Right lobe of liver (tissue), 4 donors: ENCODE measurements around the gene UBE2M.

Source experiments
- CTCF ChIP-seq, 4 donors: fragments of 200-600 bp in 3 of 4; fragments of 450-650 bp in 1 of 4; IDR thresholded peaks; one replicate each; pipeline versions ENCODE4 v1.5.1 to v1.8.0; 2016 to 2022; ENCODE audit warnings: antibody characterized with exemption in 4 of 4, mild to moderate bottlenecking in 2 of 4
- POLR2A ChIP-seq: fragments of 450-650 bp; IDR thresholded peaks from one replicate; pipeline ENCODE4 v1.6.1; 2017; ENCODE audit warnings: antibody characterized with exemption, mild to moderate bottlenecking
- donor health status: DM: no; HTN: no; CAD: no.
- donor health status: DM: no; HTN: no; CAD: no.
- donor health status: DM: no; HTN: yes; CAD: no.

- TF ChIP-seq CTCF (IDR thresholded peaks at IDR 0.05) (no peak), POLR2A (no peak)
Measured at GRCh38 chr19:58584498-58585441, 26.4 kb upstream of the UBE2M start.
